Right renal pelvis (tissue), 4 donors: Measurements from ENCODE around the gene TMEFF1. TPM values are rescaled to one million over a fixed set of nuclear protein-coding genes. Genes with fewer than 3 reads are reported as not detected.
"Not testable (repeated sequence)": the region's sequence is repeated elsewhere in the genome, so short reads cannot be mapped to it uniquely, and the experiment has no call there.

ENCODE experiments used
- DNase-seq, 4 donors: peaks; one replicate each; pipeline ENCODE4 v3.0.0-alpha.2; 2013; ENCODE audit warnings: low read depth in 4 of 4, low spot score in 3 of 4, missing footprints in 1 of 4
- polyA plus RNA-seq, 4 donors: library from polyadenylated mRNA; unstranded; fragments of 120-200 nt; gene quantifications; one replicate each; pipeline ENCODE4 v1.2.1, GENCODE V29; 2013; ENCODE audit not compliant: insufficient read length in 4 of 4

TMEFF1 gene
- polyA plus RNA-seq, 4 donors = 4.2 to 10.1 (median 6.0) TPM

DNA sequence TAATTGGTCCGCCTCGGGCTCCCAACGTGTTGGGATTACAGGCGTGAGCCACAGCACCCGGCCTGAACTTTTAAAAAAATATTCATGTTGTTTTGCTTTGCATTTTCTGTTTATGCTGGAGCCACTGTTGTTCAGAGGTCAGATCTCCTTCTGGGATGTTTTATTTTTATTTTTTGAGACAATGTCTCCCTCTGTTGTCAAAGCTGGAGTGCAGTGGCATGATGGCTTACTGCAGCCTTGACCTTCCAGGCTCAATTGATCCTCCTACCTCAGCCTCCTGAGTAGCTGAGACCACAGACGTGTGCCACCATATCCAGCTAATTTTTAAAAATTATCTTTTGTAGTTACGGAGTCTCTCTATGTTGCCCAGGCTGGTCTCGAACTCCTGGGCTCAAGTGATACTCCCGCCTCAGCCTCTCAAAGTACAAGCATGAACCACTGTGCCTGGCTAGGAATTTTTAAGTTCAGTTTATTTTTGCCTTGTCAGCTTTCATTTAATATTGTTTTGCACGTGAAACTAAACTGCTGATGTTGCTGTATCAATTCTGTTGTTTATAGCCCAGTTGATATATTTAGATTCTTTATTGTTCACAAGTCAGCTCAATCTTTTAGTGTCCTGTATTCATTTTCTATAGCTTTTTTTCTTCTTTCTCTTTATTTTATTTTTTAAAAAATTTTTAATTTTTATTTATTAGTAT lies 13.7 kb downstream of the TMEFF1 start:
- no peak for DNase-seq

DNA sequence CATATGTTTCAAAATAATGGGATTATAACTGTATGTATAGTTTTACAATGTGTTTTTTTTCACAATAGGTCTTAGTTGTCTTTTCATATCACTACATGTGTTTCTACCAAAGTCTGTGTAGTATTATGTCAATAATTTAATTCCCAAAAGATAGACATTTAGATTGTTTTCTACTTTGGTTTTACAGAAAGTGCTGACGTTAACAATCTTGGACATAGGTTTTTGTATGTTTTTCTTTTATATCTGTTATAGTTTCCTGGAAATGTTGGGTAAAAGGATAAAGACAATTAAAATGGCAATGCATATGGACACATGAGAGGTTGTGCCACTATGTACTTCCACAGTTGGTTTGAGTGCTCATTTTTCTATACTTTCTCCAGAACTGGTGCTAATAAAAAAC lies 15.2 kb downstream of the TMEFF1 start:
- DNase-seq = no peak

DNA sequence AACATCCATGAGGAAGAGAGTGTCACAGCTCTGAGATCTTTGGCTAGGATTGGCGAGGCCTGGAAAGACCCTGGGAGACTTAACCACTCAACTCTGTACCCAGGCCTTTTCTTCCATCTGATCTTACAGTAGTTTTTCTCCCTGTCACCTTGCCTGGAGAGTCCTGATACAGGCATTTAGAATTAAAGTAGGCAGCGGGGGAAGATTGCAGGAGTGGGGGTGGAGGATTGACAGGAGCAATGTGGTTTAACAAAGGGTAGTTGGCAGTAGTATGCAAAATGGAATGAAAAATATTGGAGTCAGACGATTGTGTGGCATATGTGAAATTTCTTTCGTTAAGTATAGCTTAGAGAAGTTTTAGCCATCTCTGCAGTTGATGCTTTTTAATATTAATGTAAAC lies 16.9 kb downstream of the TMEFF1 start:
- no peak for DNase-seq

DNA sequence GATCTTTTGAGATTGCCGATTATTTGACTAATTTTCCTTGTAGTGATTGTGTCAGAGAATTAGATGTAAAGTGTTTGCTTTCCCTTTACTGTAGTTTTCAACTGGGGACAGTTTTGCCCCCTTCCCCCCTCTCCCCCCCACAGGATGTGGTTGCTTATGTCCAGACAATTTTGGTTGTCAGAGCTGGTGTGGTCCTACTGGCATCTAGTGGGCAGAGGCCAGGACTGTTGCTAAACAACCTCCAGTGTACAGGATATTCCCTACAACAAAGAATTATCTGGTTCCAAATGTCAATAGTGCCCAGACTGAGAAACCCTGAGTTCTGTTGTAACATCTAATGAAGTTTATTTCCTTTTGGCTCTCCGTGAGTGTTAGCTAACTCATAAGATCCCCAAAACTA lies 20.0 kb downstream of the TMEFF1 start:
- no peak for DNase-seq

DNA sequence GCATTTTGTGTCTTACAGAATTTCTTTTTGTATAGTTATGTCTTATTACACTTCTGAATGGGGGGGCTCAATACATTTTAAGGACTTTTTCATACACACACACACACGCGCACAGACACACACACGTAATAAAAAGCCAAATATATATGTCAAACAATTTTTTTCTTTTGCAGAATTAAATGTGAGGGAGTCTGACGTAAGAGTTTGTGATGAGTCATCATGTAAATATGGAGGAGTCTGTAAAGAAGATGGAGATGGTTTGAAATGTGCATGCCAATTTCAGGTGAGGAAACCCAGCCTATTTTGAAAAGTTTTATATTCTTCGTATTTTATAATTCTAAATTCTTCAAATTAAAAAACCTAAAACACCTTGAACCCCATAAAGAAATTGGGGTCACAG lies 25.6 kb downstream of the TMEFF1 start:
- DNase-seq = no peak

DNA sequence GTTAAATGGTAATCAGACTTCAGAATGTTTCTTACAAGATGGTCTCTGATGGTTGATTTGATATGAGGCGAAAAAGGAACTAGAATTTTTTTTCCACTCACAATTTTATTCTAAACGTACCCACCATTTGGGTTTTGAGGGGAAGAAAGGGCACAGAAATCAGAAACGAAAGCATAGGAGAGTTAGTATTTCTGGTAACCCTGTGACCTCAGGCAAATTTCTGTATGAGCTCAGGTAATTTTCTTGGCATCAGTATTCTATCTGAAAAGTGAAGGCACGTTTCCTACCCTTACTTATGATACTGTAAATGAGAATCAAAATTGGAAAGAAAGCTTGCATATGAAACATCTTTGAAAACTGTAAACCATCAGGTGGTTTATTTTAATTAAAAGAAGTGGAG lies 26.5 kb downstream of the TMEFF1 start:
- DNase-seq = no peak

DNA sequence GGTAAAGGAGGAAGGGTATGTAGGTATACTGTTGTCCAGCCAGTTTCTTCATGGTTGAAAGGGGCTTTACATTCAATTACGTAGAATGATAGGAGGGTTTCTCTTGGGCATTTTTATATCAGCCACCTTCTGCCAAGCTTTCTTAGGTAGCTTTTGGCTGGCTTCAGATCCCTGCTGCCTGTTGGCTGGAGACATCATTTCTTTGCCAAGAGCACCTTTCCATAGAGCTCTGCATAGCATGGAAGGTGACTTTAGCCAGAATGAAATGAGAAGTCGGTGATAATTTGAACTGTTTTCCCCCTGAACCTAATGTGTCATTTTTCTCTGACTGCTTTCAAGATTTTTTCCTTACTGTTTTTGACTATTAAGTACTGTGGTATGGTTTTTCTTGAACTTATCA lies 26.9 kb downstream of the TMEFF1 start:
- DNase-seq = no peak

DNA sequence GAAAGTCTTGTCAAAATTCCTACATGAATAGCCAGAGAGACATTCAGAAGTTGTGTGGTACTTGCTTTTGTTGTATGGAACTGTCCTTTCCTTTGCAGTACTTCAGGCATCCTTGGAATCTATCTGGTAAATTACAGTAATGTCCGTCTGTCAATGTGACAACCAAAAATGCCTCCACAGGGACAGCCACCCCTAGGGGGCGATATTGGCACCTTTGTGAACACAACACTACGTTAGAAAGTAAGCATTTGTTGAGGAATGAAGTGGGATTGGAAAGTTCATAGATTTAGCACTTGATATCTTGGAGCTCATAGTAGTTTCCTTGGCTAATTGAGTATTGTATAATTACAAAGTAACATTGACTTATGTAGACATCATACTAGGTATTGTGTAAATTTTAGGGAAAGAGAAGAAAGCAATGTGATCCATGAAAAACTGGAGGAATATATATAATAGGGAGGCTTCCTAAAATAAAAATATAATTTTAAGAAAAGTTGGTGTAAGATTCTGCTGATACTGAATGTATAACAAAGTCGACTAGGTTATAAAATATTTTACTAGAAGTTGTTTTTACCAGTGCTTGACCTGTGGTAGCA lies 32.7 kb downstream of the TMEFF1 start:
- DNase-seq = peak in 1 of 4 donors; percentile 8

DNA sequence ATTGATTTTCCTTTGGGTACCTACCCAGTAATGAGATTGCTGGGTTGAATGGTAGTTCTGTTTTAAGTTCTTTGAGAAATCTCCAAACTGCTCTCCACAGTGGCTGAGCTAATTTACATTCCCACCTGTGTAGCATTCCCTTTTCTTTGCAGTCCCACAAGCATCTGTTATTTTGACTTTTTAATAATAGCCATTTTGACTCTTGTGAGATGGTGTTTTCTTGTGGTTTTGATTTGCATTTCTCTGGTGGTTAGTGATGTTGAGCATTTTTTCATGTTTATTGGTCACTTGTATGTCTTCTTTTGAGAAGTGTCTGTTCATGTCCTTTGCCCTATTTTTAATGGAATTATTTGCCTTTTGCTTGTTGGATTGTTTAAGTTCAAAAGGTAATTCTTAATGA lies 34.4 kb downstream of the TMEFF1 start:
- DNase-seq = not testable (repeated sequence)

DNA sequence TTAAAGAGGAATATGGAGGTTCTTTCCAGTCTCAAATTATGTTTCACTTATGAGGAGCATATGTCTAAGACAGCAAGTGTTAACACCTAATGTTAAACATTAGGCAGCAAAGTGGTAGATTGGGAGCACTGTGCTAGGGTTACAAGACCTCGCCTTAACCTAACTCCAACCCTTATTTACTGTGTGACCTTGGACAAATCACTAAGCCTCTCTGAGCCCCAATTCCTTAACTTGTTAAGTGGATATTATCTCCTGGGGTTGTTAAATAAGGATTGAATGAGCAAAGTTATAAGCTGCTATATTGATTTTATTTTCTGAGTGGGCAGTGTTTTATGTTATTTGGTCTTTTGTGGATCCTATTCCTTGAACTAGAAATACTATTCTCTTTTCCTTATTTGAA lies 38.3 kb downstream of the TMEFF1 start:
- no peak for DNase-seq

DNA sequence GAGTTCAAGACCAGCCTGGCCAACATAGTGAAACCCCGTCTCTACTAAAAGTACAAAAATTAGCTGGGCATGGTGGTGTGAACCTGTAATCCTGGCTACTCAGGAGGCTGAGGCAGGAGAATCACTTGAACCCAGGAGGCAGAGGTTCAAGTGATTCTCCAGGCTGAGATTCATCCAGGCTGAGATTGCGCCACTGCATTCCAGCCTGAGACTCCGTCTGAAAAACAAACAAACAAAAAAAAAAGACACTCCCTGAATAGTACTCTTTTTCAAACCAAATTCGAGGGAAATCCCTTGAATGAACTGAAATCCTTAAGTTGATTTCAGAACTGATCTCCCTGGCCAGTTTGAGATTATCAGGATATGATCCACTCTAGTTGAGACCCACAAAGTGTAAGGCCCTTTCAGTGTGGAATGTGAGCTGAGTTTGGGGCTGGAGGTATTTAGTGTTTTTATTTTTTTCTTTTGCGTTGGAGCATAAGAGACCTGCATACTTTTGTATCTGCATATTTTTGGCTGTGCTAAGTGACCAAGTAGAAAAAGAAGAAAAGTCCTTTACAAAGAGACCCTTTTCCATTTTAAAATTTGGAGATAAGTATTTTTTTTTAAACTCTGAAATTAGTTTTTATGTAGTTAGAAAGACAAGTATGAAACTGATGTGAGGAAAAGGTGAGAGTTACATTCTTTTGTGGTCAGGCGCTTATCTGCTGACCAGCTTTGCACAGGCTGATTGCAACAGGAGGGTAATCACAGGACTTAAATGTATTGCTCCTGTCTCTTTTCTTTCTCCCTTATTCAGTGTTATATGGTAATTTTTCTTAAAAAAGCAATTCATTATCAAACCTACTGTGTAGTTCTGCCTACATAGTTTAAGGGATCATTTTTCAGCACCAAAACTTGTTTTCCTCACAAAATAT lies 42.9 kb downstream of the TMEFF1 start:
- no peak for DNase-seq

DNA sequence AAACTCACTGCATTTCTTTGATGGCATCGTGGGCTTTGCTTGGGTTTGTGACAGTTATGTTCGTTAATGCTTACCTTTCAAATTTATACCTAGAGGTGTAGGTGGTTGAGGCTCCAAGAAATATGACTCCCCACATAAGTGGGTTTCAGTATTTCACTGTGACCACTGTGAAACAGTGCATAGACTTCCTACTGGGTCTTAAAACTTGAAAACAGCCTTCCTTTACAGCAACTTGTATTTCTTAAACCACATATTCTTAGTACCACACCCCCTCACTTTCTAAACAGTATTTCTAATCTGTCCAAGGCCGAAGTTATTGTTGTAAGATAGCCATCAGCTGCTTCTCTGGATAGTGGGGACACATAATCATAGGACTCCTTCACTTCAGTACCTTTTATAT lies 48.3 kb downstream of the TMEFF1 start:
- no peak for DNase-seq

DNA sequence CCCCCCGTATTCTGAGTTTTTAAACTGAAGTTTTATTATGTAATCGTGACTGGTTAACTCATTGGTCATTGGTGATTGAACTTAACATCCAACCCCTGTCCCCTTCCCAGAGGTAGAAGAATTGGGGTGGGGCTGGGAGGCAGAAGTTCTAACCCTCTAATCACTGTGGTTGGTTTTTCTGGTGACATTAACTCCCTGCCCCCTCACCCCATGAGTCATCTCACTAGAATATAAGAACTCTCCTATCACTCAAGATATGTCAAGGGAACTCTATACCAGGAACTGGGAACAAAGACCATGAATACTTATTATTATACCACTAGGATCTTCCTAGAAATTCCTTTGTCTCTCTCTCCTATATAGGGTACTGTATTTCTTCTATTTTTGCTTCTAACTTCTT lies 52.6 kb downstream of the TMEFF1 start:
- DNase-seq = no peak

DNA sequence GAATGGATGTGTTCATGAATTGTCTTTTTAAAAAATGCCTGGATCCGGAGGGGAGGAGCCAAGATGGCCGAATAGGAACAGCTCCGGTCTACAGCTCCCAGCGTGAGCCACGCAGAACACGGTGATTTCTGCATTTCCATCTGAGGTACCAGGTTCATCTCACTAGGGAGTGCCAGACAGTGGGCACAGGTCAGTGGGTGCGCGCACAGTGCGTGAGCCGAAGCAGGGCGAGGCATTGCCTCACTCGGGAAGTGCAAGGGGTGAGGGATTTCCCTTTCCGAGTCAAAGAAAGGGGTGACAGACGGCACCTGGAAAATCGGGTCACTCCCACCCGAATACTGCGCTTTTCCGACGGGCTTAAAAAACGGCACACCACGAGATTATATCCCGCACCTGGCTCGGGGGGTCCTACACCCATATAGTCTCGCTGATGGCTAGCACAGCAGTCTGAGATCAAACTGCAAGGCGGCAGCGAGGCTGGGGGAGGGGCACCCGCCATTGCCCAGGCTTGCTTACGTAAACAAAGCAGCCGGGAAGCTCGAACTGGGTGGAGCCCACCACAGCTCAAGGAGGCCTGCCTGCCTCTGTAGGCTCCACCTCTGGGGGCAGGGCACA lies 54.3 kb downstream of the TMEFF1 start:
- not testable (repeated sequence) for DNase-seq

DNA sequence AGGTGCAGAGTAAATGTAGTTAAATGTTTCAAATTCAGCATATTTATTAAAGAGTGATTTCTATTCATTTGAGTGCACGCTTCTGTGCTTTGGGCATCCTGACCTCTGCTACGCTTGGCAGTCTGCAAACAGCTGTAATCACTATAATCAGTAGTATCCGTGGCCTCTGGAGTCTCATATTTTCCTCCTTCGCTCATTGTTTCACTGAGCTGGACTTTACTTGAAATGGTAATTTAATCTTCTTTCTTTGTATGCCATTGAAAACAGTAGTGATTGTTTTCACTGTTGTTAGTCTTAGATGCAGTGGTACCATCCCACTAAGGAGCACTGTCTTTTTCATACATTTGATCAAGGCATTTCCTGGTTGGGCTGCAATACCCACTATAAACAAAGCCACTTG lies 61.5 kb downstream of the TMEFF1 start:
- no peak for DNase-seq

DNA sequence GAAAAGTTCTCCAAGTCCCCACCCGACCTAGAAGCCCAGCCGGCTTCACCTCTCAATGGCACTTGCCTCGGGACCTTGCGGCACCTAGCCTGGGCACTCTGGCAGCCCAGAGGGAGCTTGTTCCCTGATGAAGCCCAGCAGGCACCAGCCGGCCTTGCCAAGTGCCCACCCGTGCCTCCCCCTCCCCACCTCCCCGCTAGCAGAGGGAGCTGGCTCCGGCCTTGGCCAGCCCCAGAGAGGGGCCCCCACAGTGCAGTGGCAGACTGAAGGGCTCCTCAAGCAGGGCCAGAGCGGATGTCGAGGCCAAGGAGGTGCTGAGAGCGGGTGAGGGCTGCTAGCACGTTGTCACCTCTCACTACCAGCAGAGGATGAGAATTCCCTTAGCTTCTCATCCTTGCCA lies 67.4 kb downstream of the TMEFF1 start:
- DNase-seq = no peak

DNA sequence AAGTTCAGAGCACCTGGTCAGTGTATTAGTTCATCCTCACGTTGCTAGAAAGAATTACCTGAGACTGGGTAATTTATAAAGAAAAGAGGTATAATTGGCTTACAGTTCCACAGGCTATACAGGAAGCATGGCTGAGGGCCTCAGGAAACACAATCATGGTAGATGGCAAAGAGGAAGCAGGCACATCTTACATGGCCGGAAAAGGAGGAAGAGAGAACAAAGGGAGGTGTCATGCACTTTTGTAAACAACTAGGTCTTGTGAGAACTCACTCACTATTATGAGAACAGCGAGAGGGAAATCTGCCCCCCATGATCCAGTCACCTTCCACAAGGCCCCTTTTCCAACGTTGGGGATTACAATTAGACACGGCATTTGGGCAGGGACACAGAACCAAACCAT lies 76.1 kb downstream of the TMEFF1 start:
- no peak for DNase-seq

DNA sequence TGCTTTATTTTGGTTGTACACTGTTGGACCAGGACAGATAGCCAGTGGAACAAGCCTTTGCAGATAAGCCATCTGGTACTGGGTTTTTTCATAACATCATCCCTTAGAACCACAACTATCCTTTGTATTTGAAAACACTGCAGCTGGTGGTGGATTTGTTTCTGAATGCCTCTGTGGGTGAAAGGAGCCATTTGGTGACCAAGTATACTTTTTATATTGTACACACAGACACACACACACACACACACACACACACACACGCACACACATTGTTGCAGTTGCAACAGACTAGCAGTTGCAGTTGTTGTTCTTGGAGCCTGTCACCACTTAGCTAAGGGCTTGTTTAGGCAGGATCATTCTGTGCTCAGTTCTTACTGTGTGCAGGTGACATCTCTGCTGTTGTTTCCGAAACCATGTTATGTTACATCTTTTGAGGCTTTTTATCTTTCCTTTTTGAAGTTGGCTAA lies 82.0 kb downstream of the TMEFF1 start:
- no peak for DNase-seq

DNA sequence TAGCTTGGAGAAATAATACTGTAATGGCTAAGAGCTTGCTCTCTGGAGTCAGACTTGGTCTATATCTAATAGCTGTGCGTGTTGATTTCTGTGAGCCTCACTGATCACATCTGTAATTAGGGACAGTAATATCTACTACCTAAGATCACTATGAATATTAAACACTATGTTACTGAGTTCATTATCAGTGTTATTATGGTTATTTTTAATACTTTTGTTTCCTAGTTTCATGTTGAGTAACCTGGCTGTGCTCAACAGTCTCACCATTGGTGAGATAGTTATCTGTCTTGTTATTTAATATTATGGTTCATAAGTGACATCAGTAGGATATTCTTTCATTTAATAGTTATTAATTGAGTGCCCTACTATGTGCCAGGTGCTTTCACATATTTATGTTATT lies 82.5 kb downstream of the TMEFF1 start:
- no peak for DNase-seq

DNA sequence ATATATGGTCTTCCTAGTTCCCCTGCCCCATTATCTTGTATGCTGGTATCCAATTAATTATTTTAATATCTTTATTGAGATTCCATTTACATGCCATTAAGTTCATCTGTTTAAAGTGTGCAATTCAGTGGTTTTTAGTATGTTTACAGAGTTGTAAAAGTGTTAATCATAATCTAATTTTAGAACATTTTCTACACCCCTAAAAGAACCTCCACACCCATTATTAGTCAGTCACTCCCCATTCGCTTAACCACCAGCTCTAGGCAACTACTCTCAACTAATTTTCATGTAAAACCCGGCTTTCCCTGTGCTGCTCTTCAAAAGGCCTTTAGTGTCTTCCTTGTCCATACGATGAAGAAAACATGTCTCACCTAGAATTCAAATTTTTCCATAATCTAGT lies 84.1 kb downstream of the TMEFF1 start:
- DNase-seq = no peak

DNA sequence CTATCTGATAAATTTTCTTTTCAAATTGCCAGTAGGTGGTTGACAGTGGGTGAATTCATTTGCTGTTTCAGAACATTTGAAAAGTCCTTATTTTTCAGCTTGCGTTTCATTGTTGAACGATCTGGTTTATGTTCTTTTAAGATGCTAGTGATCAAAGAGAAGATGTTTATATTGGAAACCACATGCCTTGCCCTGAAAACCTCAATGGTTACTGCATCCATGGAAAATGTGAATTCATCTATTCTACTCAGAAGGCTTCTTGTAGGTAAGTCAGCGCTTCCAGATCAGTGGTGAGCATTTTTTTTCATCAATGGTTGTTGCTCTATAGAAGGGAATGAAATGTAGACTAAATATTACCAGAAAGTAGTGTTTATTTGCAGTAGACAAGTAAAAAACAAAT lies 88.3 kb downstream of the TMEFF1 start:
- no peak for DNase-seq
